Measurements from ENCODE around the gene ZNF814. TPM values are rescaled to one million over a fixed set of nuclear protein-coding genes. Genes with fewer than 3 reads are reported as not detected.

ZNF814 gene
- total RNA-seq, 1 experiment from 2014 or later: 8.7 TPM

DNA sequence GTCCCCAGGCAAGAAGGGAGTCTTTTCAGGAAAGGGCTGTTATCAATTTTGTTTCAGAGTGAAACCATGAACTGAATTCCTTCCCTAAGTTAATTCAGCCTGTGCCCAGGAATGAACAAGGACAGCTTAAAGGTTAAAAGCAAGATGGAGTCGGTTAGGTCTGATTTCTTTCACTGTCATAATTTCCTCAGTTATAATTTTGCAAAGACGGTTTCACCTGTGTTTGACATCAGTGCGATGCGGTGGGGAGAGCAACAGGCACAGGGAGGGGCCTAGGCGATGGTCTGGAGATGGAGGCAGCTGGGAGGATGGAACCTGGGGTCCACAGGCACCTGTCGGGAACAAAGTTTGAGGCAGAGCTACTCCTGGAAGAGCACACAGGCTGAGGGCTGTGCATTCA, 68.2 kb downstream of the ZNF814 start:
- TF ChIP-seq CTCF (IDR thresholded peaks at IDR 0.05; ENCODE audit: unreplicated experiment): no peak
- BruUV-seq (replicated peaks): no TSS peak
- CTCF ChIA-PET: no interaction called here

GRCh38 chr19:57819475-57820148, 69.2 kb downstream of the ZNF814 start:
- H3K4me1 Mint-ChIP-seq (ENCODE audit: low read depth, unreplicated experiment): peaks cover 59% of the 10 kb centered on the region
- TF ChIP-seq CTCF (IDR thresholded peaks at IDR 0.05; ENCODE audit: unreplicated experiment): no peak
- peak; percentile 85 for DNase-seq
- no peaks in the 10 kb centered on the region for H3K27me3 Mint-ChIP-seq (ENCODE audit: unreplicated experiment)
- CTCF ChIA-PET: interaction anchor here (0.6 to 1.6 kb wide), 4 partner anchors 31 to 336 kb away, joined by 3 to 5 read pairs (median 4); partner anchors contain the start of genes ZNF417 and ZNF551
- H3K9me3 Mint-ChIP-seq (ENCODE audit: low read depth, unreplicated experiment): peaks cover 2% of the 10 kb centered on the region
- peaks cover 56% of the 10 kb centered on the region for H3K36me3 Mint-ChIP-seq (ENCODE audit: insufficient read depth, unreplicated experiment)
- intact Hi-C loops (cut with micrococcal nuclease; ENCODE audit: unreplicated experiment): loop anchor here (10.0 kb wide), 1 partner anchor 135 kb away; the partner anchor contains the start of gene ZNF551
- H3K4me3 Mint-ChIP-seq (ENCODE audit: low read depth, unreplicated experiment): peak overlapping the region; percentile 91
- H3K27ac Mint-ChIP-seq (ENCODE audit: unreplicated experiment): peak overlapping the region; percentile 82
- BruUV-seq (replicated peaks): TSS peak; percentile 44

More for the DNA sequence above, 68.2 kb downstream of the ZNF814 start:
- Mint-ChIP-seq H3K27me3 (ENCODE audit: unreplicated experiment) (no peaks in the 10 kb centered on the region), H3K4me3 (ENCODE audit: low read depth, unreplicated experiment) (peak overlapping the region; percentile 91), H3K36me3 (ENCODE audit: insufficient read depth, unreplicated experiment) (peaks cover 51% of the 10 kb centered on the region), H3K4me1 (ENCODE audit: low read depth, unreplicated experiment) (peaks cover 51% of the 10 kb centered on the region), H3K27ac (ENCODE audit: unreplicated experiment) (peak overlapping the region; percentile 82), H3K9me3 (ENCODE audit: low read depth, unreplicated experiment) (peaks cover 2% of the 10 kb centered on the region)
- no peak for DNase-seq
- intact Hi-C loops (cut with micrococcal nuclease; ENCODE audit: unreplicated experiment): no loop called here

- no peak for TF ChIP-seq CTCF (IDR thresholded peaks at IDR 0.05; ENCODE audit: unreplicated experiment)
- Mint-ChIP-seq H3K4me3 (ENCODE audit: low read depth, unreplicated experiment) (peak overlapping the region; percentile 91), H3K27me3 (ENCODE audit: unreplicated experiment) (no peaks in the 10 kb centered on the region), H3K27ac (ENCODE audit: unreplicated experiment) (no peak overlapping the region), H3K4me1 (ENCODE audit: low read depth, unreplicated experiment) (peaks cover 50% of the 10 kb centered on the region), H3K9me3 (ENCODE audit: low read depth, unreplicated experiment) (peaks cover 2% of the 10 kb centered on the region), H3K36me3 (ENCODE audit: insufficient read depth, unreplicated experiment) (peaks cover 65% of the 10 kb centered on the region)
- CTCF ChIA-PET: interaction anchor here (0.7 to 1.6 kb wide), 4 partner anchors 32 to 429 kb away, joined by 3 to 5 read pairs (median 4); partner anchors contain the start of genes ZNF417 and ZNF548
- DNase-seq: no peak
- no TSS peak for BruUV-seq (replicated peaks)
- intact Hi-C loops (cut with micrococcal nuclease; ENCODE audit: unreplicated experiment): loop anchor here (10.0 kb wide), 1 partner anchor 134 kb away; the partner anchor contains the start of gene ZNF551
These were observed 70.5 kb downstream of the ZNF814 start for GRCh38 chr19:57818378-57818777.

DNA sequence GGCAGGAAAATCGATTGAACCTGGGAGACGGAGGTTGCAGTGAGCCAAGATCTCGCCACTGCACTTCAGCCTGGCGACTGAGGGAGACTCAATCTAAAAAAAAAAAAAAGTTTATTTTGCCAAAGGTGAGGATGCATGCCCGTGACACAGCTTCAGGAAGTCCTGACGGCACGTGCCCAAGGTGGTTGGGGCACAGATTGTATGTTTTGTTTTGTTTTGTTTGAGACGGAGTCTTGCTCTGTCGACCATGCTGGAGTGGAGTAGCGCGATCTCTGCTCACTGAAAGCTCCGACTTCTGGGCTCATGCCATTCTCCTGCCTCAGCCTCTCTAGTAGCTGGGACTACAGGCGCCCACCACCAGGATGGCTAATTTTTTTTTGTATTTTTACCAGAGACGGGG, 70.9 kb downstream of the ZNF814 start:
- CTCF ChIA-PET: no interaction called here
- peaks cover 64% of the 10 kb centered on the region for H3K36me3 Mint-ChIP-seq (ENCODE audit: insufficient read depth, unreplicated experiment)
- no peak for DNase-seq
- no TSS peak for BruUV-seq (replicated peaks)
- H3K27me3 Mint-ChIP-seq (ENCODE audit: unreplicated experiment): no peaks in the 10 kb centered on the region
- H3K4me3 Mint-ChIP-seq (ENCODE audit: low read depth, unreplicated experiment): peak overlapping the region; percentile 91
- H3K4me1 Mint-ChIP-seq (ENCODE audit: low read depth, unreplicated experiment): peaks cover 50% of the 10 kb centered on the region
- peaks cover 2% of the 10 kb centered on the region for H3K9me3 Mint-ChIP-seq (ENCODE audit: low read depth, unreplicated experiment)
- TF ChIP-seq CTCF (IDR thresholded peaks at IDR 0.05; ENCODE audit: unreplicated experiment): no peak
- intact Hi-C loops (cut with micrococcal nuclease; ENCODE audit: unreplicated experiment): loop anchor here (10.0 kb wide), 1 partner anchor 133 kb away; the partner anchor contains the start of gene ZNF551
- H3K27ac Mint-ChIP-seq (ENCODE audit: unreplicated experiment): no peak overlapping the region
